Daoy (cell line): Measurements from ENCODE around the gene NUDT21. TPM values are rescaled to one million over a fixed set of nuclear protein-coding genes. Genes with fewer than 3 reads are reported as not detected.
"Not testable (repeated sequence)": the region's sequence is repeated elsewhere in the genome, so short reads cannot be mapped to it uniquely, and the experiment has no call there.

ENCODE experiments used
- DNase-seq: peaks from one replicate; pipeline ENCODE4 v3.0.0-alpha.2; 2015; ENCODE audit warnings: low read depth
- total RNA-seq: library from RNA; depleted of rRNA; stranded (reverse); fragments of >200 nt; shearing (Covaris generic); gene quantifications from 2 replicates; pipeline ENCODE4 v1.2.3, GENCODE V29; 2014; rRNA removed

NUDT21 gene
- 102 and 128 TPM in 2 replicates for total RNA-seq

DNA sequence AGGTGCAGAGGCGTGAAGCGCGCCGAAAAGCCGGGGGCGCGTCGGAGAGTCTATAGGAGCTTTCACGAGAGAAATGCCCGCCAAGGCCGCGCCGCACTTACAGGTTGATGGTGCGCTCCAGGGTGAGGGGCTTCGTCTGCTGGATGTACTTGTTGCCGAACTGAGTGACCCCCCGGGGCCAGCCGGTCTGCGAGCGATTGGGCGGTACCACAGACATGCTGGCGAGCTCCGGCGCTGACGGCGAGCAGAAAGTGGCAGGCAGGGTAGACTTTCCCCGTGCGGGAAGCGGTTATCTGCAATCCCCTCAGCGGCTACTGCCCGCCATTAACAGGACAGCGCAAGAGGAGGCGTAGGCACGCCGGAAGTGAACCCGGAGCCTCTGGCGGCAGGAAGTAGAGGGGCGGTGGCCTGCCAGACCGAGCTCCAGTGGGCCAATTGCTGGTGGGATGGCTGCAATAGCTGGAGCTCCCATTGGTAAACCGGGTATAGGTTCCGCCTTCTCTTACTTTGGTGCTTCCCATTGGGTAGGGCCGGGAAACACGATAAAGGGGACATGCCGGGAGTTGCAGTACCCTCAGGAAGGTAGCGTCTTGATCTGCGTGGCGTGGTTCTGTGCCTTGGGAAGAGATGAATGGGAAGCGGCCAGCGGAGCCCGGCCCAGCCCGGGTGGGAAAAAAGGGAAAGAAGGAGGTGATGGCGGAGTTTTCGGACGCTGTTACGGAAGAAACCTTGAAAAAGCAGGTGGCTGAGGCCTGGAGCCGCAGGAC is at the start of gene NUDT21, which contains the start of gene OGFOD1:
TSS of gene NUDT21 (minus strand) at position 347 of the 767 bp plus-strand sequence. CDS start at position 217, 130 bp downstream.
TSS of gene OGFOD1 (plus strand) at position 569 of the 767 bp plus-strand sequence. CDS start at position 628, 59 bp downstream.
- peak; percentile 96 for DNase-seq

- no peak for DNase-seq
Observed at GRCh38 chr16:56493815-56494214, 42.7 kb upstream of the NUDT21 start.

- no peak for DNase-seq
Observed at GRCh38 chr16:56493126-56493525, 42.0 kb upstream of the NUDT21 start.

- no peak for DNase-seq
Observed at GRCh38 chr16:56491657-56492261, 40.6 kb upstream of the NUDT21 start.

GRCh38 chr16:56488868-56489267 is 37.7 kb upstream of the NUDT21 start:
- not testable (repeated sequence) for DNase-seq

GRCh38 chr16:56488035-56488434 is 36.9 kb upstream of the NUDT21 start:
- no peak for DNase-seq

GRCh38 chr16:56483394-56483793 is 32.3 kb upstream of the NUDT21 start:
- DNase-seq: no peak

DNA sequence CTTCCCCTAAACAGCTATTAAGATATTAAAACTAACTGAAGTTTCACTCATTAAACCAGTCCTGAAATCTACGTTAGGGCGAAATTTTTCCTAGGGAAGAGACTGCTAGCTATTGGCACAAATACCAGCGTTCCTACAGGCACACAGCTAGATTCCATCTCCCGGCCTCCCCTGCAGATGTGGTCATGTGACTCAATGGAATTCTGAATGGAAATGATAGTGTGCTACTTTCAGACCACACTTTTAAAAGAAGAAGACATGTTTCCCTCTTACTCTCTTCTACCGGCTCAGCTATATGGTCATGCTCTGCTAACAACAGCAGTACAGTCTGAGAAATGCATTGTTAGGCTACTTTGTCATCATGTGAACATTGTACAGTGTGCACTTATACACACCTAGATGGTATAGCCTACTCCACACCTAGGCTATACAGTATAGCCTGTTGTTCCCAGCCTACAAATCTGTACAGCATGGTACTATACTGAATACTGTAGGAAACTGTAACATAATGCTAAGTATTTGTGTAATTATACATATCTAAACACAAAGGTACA is 31.6 kb upstream of the NUDT21 start:
- no peak for DNase-seq

DNA sequence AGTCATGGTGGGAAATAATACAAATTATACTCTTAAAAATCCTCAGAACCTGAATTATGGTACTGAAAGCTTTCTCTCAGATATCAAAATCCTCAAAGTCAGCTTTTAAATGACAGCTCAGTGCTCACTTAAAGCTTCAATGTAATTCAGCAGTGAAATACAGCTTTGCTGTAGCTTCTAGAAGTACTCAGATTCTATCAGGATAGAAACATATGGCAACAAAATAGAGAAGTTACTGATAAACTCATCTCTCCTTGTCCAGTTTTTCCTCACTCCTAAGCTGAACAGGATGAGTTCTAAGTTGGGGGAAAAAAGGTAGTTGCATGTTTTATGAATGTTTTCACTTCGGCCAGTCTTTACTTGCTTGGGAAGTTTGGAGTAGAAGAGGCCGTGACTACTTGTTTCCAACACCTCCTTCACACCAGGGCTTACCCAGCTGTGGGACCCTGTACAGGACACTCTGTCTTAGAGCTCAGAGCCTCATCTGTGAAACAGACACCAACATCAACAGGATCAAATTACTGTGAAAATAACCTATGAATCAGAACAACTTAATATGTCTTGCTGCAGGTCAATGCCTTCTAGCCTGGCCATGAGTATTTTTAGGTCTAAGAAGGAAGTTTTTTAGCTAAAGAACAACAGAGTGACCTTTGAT is 30.5 kb upstream of the NUDT21 start:
- DNase-seq: peak; percentile 6

DNA sequence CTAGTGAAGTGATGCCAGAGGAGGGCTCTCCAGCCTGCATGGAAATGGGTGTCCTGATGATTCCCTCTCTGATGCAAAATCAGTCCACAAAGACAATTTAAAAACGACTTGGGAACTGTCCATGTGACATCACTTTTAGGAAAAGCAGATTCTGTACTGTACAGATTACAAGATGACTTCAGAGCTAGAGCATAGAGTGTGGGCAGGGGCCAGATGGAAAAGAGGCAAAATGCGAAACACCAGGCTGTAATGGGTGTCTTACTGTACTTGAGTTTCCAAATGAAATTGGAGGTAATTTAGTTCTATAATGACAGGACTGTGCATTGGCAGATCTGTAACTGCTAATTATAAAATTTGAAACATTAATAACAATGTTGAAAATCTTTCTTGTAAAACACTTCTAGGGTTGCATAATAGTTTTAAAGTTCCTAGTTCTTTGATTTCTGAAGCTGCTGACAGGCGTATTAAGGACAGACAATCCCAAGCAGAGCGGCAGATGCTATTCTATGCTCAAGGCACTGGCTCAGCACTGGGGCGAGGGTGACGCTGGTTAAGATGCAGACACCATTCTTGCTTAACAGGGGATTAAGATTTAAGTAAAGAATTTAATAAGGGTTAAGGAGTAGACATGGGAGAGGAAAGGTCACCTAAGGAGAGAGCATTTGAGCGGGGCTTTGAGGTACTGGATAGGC is 29.8 kb upstream of the NUDT21 start:
- DNase-seq: no peak

DNA sequence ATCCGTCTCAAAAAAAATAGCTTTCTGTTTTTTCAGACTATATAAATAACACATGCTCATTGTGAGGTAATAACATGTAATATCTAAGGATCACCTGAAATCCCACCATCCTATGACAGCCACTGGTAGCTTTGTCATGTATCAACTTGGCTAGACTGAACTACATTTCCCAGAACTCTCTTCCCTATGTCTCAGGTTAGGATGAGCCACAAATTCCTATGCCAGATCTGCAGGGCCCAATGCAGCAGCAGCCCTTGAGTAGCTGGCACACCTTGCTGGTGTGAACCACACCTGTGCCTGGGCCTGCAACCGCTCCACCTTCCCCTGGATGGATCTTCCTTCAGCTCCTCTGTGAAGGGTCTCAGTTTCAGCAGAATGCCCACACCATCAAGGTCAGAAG is 28.3 kb upstream of the NUDT21 start:
- DNase-seq: no peak

GRCh38 chr16:56478281-56479049 is 27.3 kb upstream of the NUDT21 start:
- DNase-seq: no peak

GRCh38 chr16:56477096-56477878 is 26.2 kb upstream of the NUDT21 start:
- peak; percentile 80 for DNase-seq

DNA sequence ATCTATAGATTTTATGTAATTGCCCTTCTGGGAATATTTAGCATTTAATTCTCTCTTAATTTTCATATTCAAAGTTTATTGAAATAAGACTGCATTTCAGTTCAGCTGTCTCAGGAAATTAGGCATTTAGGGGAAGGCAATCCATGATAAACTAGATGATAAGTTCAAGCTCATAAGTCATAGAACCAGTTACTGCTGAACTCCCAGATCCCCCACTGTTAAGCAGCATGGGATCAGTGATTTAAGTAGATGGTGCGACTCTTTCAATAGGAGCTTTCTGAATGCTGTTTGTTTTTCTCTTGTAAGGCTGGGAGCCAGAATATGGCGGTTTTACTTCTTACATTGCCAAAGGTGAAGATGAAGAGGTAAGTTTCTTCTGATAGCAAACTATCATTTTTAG is 24.1 kb upstream of the NUDT21 start:
- no peak for DNase-seq

- no peak for DNase-seq
Observed at GRCh38 chr16:56470666-56471065, 19.5 kb upstream of the NUDT21 start.

GRCh38 chr16:56470232-56470631 is 19.1 kb upstream of the NUDT21 start:
- DNase-seq: no peak

DNA sequence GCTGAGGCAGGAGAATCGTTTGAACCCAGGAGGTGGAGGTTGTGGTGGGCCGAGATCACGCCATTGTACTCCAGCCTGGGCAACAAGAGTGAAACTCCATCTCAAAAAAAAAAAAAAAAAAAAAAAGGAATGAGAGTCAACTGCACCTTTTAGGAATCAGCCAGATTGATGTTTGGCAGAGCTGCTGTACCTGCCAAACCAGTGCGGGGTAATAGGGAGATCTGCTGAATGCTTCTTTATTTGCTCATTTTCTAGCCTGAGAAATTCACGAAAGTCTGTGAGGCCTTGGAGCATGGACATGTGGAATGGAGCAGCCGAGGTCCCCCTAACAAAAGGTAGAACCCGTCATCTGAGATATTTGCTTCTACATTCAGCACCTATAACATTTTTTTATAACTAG is 18.6 kb upstream of the NUDT21 start:
- DNase-seq: no peak

DNA sequence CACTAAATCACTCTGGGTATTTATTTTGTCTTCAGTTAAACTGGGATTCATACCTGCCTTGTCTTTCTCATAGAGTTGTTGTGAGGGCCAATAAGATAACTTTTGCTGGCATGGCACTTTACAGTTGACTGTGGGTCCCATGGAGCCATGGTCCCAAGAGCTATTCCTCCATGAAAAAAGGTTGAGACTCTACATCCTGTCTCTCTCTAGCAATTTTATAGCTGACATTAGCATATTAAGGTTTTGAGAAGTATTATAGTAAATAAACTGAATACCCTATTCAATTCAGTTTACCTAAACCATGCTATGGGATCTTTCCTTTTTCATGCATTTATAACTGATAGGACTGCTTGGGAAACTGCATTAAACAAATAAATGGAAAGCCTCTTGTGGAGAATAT is 17.7 kb upstream of the NUDT21 start:
- no peak for DNase-seq

DNA sequence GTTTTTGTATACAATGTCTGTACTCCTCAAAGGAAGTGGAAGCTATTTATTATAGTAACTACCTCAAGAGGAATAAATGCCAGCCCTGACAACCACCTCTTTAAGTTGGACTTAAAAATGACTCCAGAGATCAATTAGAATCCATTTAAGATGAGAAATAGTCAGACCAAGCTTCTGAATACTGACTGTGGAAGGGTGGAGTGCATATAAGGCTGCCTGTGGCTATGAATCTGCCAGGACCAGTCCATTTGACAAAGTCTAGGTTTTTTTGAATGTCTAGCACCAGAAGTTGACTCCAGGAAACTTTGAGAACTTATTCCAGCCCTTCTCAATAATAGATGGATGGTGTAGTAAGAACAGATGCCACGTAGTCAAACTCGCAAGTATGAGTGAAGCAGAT is 15.2 kb upstream of the NUDT21 start:
- no peak for DNase-seq

GRCh38 chr16:56463153-56463552 is 12.0 kb upstream of the NUDT21 start:
- DNase-seq: no peak
